AG04450 (cell line): ENCODE results near the gene C1orf53. TPM values are rescaled to one million over a fixed set of nuclear protein-coding genes. Genes with fewer than 3 reads are reported as not detected.
A peak's percentile ranks its signal among the peaks of the same experiment; 100 is the strongest.

Experiments
- CTCF ChIA-PET: fragments of 300-600, 350-600 bp; formaldehyde crosslinking; extraction: SDS; loops from one replicate; lab custom pipeline; 2022; ENCODE audit warnings: antibody characterized with exemption, inconsistent platforms; lab: Charles Lee
- POLR2A ChIA-PET: fragments of 350-600 bp; formaldehyde crosslinking; extraction: SDS; loops from one replicate; lab custom pipeline; 2021; ENCODE audit warnings: antibody characterized with exemption, inconsistent platforms; lab: Yijun Ruan, JAX
- DNase-seq: peaks from one replicate; pipeline ENCODE4 v3.0.0-alpha.2; 2011; ENCODE audit warnings: low read depth, low spot score
- H3K27ac ChIP-seq: one replicate; pipeline ENCODE4 v1.5.1; 2012; ENCODE audit warnings: low read depth, low read length, control low read depth
- H3K27me3 ChIP-seq: one replicate; pipeline ENCODE4 v1.6.0; 2012; ENCODE audit warnings: low read length; ENCODE audit not compliant: control insufficient read depth, insufficient read depth
- H3K4me3 ChIP-seq: 2 replicates; pipeline ENCODE4 v1.5.1; 2011; ENCODE audit warnings: mild to moderate bottlenecking, low read depth, low read length, control low read depth
- H3K9me3 ChIP-seq: 2 replicates; pipeline ENCODE4 v1.5.1; 2012; ENCODE audit warnings: low read length; ENCODE audit not compliant: control insufficient read depth, insufficient read depth
- polyA plus RNA-seq: library from polyadenylated mRNA; depleted of rRNA; stranded (reverse); fragments of >200 nt; gene quantifications from 2 replicates; pipeline ENCODE4 v1.2.3, GENCODE V29; 2011
- TF ChIP-seq, protein P1 (sequence below): IDR thresholded peaks from 2 replicates; pipeline ENCODE4 v1.5.1; 2011; ENCODE audit warnings: low read depth, low read length, control low read depth, inconsistent platforms

Gene C1orf53
- polyA plus RNA-seq, 1 experiment: 6.2 TPM

DNA sequence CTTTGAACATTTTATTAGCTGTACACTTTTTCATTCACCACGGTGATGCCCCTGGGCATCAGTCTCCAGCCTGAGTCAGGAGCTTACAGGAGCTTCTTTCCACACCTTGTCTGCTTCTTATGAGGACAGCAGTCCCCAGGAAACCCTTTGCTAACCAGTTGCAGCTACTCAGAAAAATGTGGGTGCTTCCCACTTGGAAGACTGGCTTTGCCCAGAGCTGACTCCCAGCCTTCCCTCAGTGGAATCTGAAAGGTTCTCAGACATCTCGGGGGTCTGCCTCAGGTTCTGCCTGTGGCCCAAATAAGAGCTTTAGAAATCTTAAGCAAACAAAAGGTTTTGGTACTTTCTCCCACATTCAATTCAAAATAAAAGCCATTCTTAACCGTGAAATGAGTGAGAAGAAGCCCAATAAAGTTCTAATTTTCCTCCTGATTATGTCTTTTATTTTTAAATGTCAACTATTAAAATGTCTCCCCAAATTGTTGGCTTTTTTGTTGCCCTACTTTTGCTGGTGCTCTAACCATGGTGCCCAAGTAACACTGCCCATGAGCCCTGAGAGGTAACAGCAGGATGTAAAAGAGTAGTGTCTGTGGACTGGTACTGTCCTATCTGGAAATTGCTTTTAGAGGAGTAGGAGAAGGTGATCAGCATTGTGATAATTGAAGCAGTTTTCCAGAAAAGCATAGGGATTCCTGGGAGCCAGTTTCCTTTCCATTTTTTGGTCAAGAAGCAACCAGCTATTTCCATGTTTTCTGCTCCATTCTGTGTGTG is 5.6 kb downstream of the C1orf53 start:
- Histone ChIP-seq H3K27ac (no peak overlapping the region), H3K27me3 (peaks cover 60% of the 10 kb centered on the region), H3K9me3 (peaks cover 8% of the 10 kb centered on the region; the same call in 1 of the 2 replicates), H3K4me3 (no peak overlapping the region)
- ChIA-PET CTCF (interaction anchor here (0.6 to 1.8 kb wide), 3 partner anchors 16 to 387 kb away, joined by 3 to 9 read pairs (median 6); no protein-coding TSS in a partner anchor), POLR2A (no interaction called here)
- TF ChIP-seq, protein P1, sequence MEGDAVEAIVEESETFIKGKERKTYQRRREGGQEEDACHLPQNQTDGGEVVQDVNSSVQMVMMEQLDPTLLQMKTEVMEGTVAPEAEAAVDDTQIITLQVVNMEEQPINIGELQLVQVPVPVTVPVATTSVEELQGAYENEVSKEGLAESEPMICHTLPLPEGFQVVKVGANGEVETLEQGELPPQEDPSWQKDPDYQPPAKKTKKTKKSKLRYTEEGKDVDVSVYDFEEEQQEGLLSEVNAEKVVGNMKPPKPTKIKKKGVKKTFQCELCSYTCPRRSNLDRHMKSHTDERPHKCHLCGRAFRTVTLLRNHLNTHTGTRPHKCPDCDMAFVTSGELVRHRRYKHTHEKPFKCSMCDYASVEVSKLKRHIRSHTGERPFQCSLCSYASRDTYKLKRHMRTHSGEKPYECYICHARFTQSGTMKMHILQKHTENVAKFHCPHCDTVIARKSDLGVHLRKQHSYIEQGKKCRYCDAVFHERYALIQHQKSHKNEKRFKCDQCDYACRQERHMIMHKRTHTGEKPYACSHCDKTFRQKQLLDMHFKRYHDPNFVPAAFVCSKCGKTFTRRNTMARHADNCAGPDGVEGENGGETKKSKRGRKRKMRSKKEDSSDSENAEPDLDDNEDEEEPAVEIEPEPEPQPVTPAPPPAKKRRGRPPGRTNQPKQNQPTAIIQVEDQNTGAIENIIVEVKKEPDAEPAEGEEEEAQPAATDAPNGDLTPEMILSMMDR: no peak
- no peak for DNase-seq

- DNase-seq: no peak
- Histone ChIP-seq H3K27me3 (peaks cover 67% of the 10 kb centered on the region), H3K27ac (no peak overlapping the region), H3K4me3 (peak overlapping the region; percentile 21; the same call in 1 of the 2 replicates), H3K9me3 (peaks cover 14% of the 10 kb centered on the region; the same call in 1 of the 2 replicates)
- TF ChIP-seq, protein P1: no peak
- POLR2A ChIA-PET: no interaction called here
- CTCF ChIA-PET: interaction anchor here (0.6 to 1.8 kb wide), 2 partner anchors 15 to 188 kb away, joined by 6 to 9 read pairs; no protein-coding TSS in a partner anchor
Observed at GRCh38 chr1:197908716-197909220, 6.3 kb downstream of the C1orf53 start.

DNA sequence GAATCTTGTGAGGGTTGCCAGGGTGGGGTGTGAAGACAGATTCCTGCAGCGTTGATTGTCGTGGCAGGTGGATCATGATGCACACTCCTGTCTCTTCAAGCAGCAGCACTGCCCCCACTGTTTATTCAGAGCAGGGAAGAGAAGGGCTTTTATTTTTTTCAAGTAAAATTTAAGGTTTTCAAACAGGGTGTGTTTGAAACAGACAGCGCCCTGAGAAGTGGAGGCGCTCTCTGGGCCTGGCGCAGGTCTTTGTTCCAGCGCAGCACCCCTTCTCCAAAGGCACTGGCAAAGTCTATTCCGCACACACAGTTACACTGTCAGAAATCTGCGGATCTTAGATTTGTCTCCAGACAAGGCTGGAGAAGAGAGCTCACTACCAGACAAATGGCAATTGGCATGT is 7.0 kb downstream of the C1orf53 start:
- peaks cover 14% of the 10 kb centered on the region; the same call in 1 of the 2 replicates for H3K9me3 ChIP-seq
- DNase-seq: no peak
- no peak overlapping the region for H3K4me3 ChIP-seq
- ChIA-PET POLR2A (no interaction called here), CTCF (no interaction called here)
- TF ChIP-seq, protein P1: no peak
- peaks cover 73% of the 10 kb centered on the region for H3K27me3 ChIP-seq
- no peak overlapping the region for H3K27ac ChIP-seq

DNA sequence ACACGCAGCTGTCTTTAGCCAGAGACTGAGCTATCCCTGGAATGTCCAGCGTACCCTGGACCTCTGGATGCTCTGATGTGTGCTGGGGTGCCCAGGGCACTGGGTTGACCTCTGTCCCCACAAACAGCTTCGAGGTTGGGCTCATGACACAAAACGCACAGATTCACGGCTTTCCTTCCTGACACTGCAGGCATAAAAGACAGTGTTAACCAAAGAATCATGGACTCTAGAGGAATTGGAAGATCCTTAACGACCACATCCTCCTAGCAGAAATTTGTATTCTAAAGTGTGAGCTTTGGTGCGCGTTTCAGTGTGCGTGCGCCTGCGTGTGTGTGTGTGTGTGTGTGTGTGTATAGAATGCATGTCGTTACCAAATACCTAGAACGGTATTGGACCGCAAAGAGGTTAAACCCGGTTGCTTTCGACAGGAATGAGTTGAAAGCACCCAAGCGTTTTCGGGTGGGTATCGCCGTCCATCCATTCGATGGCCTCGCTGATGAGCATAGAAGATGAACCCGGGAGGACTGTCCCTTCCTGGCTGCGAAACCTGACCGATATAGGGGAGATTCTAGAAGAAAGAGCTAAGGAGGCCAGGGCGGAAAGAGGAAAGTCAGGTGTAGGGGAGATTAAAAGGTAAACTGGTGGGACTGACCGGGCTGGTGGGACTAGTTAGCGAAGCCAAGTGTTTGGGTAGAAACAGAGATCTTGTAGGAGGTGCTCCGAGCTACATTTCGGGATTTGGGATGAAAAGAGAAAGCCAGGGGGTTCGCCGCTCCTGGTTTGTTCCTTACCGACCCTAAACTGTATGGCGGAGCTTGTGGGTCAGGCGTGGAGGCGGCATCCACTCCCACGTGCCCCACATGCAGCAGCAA is 7.9 kb downstream of the C1orf53 start:
- H3K4me3 ChIP-seq: no peak overlapping the region
- TF ChIP-seq, protein P1: no peak
- no peak overlapping the region for H3K27ac ChIP-seq
- CTCF ChIA-PET: interaction anchor here (0.6 to 1.8 kb wide), 5 partner anchors 9 to 391 kb away, joined by 3 to 5 read pairs (median 4); no protein-coding TSS in a partner anchor
- no peak for DNase-seq
- peaks cover 83% of the 10 kb centered on the region for H3K27me3 ChIP-seq
- peaks cover 14% of the 10 kb centered on the region; the same call in 1 of the 2 replicates for H3K9me3 ChIP-seq
- POLR2A ChIA-PET: no interaction called here
